C4-2B (cell line): Measurements from ENCODE around the gene AFAP1.

ENCODE experiments used
- H3K27ac ChIP-seq: fragments of 450-650 bp; 2 replicates; pipeline ENCODE4 v1.5.1; 2017
- ZFX ChIP-seq: fragments of 450-650 bp; IDR thresholded peaks from 2 replicates; pipeline ENCODE4 v1.6.1; 2017
- TF ChIP-seq, protein P1 (sequence below): fragments of 450-650 bp; conservative IDR thresholded peaks from 2 replicates; pipeline ENCODE4 v1.5.1; 2017; ENCODE audit warnings: mild to moderate bottlenecking

AFAP1 gene

GRCh38 chr4:7787681-7788141 is 151.9 kb downstream of the AFAP1 start:
- TF ChIP-seq, protein P1, sequence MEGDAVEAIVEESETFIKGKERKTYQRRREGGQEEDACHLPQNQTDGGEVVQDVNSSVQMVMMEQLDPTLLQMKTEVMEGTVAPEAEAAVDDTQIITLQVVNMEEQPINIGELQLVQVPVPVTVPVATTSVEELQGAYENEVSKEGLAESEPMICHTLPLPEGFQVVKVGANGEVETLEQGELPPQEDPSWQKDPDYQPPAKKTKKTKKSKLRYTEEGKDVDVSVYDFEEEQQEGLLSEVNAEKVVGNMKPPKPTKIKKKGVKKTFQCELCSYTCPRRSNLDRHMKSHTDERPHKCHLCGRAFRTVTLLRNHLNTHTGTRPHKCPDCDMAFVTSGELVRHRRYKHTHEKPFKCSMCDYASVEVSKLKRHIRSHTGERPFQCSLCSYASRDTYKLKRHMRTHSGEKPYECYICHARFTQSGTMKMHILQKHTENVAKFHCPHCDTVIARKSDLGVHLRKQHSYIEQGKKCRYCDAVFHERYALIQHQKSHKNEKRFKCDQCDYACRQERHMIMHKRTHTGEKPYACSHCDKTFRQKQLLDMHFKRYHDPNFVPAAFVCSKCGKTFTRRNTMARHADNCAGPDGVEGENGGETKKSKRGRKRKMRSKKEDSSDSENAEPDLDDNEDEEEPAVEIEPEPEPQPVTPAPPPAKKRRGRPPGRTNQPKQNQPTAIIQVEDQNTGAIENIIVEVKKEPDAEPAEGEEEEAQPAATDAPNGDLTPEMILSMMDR = no peak
- no peak overlapping the region for H3K27ac ChIP-seq

DNA sequence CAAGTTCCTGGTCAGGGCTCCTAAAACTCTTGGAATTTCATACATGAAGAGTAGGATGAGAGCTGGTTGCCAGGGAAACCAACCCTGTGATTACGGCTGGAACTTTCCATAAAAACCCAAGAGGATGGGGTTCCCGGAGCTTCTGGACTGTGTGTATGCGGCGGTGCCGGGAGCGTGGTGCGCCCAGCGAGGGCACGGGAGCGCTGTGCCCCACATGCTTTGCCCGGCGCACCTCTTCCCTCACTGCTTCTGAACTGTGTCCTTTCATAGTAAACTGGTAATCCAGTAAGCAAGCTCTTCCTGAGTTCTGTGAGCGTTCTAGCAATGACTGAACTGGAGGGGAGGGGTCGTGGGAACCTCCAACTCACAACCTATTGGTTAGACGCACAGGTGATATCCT is 152.6 kb downstream of the AFAP1 start:
- TF ChIP-seq, protein P1 = no peak
- TF ChIP-seq ZFX = no peak
- H3K27ac ChIP-seq = no peak overlapping the region

DNA sequence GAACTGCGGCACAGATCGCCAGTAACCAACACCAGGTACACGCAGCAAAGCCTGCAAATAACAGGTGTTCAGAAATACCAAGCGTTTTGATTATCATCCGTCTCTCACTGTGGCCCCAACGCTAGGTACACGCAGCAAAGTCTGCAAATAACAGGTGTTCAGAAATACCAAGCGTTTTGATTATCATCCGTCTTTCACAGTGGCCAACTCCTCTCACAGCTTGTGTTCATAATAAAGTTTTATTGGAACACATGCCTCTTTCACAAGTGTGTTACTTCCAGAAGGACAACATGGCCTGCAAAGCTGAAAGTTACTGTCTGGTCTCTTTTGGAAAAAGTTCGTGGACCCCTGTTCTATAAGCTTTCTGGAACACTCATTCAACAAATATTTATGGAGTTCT is 153.1 kb downstream of the AFAP1 start:
- TF ChIP-seq, protein P1 = no peak
- no peak for TF ChIP-seq ZFX
- no peak overlapping the region for H3K27ac ChIP-seq

GRCh38 chr4:7786040-7786439 is 153.6 kb downstream of the AFAP1 start:
- no peak overlapping the region for H3K27ac ChIP-seq
- TF ChIP-seq, protein P1 = no peak
- TF ChIP-seq ZFX = no peak

DNA sequence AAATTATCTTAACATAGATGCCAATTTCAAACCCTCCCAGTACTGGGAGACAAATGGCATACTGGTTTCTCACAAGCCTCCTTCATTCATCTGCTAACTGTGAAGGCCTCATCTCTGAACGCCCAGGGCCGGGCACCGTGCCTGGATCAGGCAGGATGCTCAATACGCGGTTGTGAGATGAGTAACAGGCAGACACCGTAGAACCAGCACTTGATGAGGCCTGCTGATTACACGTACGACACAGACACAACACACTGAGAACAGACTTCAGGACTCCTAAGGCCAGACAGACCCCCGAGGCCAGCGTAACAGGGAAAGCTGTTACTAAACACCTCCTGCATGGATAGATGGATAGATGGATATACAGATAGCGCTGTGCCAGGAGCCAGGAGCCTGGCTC is 154.6 kb downstream of the AFAP1 start:
- H3K27ac ChIP-seq = no peak overlapping the region
- TF ChIP-seq, protein P1 = no peak
- TF ChIP-seq ZFX = no peak

DNA sequence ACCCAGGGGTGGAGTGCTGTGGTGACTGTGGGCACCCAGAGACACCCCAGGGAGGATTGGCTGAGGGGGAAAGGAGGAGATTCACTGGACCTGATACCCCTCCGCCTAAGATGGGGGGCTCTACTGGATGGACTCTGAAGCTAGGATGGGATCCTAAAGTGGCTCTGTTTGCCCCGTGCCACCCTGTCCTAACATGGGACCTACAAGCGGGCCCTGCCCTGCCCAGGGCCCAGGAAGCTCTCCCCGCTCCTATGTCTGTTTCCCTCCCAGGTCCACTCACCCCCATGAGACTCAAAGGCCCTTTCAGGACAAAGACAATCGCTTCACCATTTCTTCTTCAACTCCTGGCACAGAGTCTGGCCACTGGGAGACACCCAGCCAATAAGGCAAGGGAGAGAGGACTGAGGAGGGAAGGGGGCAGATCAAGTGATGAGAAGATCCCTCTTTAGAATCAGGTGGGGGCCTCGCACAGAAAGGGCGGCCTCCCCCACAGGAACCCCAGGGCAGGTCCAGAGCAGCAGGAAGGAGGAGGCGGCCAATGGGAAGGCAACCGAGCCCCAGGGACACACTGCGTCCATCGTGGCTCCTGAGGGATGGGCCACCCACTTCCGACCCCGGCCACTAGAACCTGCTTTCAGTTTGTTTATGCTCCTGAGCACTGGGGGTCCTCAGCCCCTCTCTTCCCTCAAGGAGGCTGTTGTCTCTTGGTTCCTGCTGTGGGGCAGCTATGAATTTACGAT is 155.4 kb downstream of the AFAP1 start:
- TF ChIP-seq ZFX = no peak
- TF ChIP-seq, protein P1 = no peak
- H3K27ac ChIP-seq = no peak overlapping the region

DNA sequence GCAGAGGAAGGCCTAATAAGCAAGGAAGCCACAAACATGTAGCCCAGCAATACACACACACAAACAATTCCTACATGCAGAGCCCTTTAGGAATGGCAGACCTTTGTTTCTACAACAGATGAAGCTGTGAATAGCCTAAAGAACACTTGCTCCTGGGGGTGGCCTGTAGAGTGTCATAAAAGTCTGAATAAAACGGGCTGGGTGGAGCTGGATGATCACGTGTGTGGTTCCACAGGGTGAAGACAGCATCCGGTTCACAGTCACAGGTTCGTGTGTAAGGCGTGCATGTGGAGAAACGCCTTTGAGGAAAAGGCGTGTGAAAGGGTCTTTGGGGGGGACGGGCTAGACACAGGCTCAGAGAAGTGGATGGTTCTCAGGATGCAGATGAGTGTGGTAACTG is 156.1 kb downstream of the AFAP1 start:
- no peak overlapping the region for H3K27ac ChIP-seq
- no peak for TF ChIP-seq ZFX
- TF ChIP-seq, protein P1 = no peak
